Measurements from ENCODE around the gene EXOSC7.

GRCh38 chr3:44965165-44965564 is 10.9 kb upstream of the EXOSC7 start:
- TF ChIP-seq MYC (IDR thresholded peaks at IDR 0.05; ENCODE audit: low read depth, low read length) (no peak), POLR2A (IDR thresholded peaks at IDR 0.05; ENCODE audit: low read depth, low read length) (no peak)

Data from endothelial cell of umbilical vein (primary cell).